ENCODE data around the gene INKA1.
A peak's percentile ranks its signal among the peaks of the same experiment; 100 is the strongest.
"Not testable (repeated sequence)": the region's sequence is repeated elsewhere in the genome, so short reads cannot be mapped to it uniquely, and the experiment has no call there.

Gene INKA1

DNA sequence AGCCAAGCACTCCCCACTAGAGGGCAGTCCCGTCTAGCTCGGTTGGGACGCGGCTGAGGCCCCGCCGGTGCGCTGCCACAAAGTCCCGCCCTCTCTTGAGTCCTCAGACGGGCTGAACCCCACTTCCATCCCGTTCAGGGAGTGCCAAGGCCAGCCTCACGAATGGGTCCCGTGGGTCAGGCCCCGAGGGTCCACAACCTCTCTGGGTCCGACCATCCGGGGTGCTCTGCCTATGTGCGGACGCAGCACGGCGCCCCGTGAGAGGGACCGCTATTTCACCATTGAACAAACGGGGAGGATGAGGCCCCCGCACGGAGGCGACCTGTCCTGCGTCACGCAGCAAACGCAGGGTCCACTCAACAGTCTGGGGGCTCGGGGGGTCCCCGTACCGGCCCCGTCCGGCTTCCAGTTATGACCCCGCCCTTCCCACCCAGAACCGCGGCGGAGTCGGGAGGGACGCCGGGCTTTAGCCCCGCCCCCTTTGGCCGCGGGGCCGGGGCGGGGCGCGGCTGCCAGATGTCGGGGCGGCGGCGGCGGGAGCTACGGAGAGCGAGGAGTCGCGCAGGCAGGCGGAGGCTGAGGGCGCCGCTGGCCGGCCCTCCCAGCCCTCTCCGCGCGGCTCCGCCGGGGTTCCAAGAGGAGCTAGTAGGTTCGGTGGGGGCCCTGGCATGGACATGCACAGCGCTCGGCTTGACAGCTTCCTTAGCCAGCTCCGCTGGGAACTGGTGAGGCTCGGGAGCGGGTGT lies at the start of gene INKA1:
Gene INKA1, plus strand, starts transcription at position 543 of the 746 bp plus-strand sequence. Its CDS starts 132 bp downstream, at position 675.
- peak; percentile 69 to 73 for DNase-seq (ENCODE audit: low read depth in 2 of 2, low spot score in 1 of 2)

- no peak for DNase-seq (ENCODE audit: low read depth in 2 of 2, low spot score in 1 of 2)
These were observed 48.5 kb upstream of the INKA1 start for GRCh38 chr3:49754536-49754935.

DNA sequence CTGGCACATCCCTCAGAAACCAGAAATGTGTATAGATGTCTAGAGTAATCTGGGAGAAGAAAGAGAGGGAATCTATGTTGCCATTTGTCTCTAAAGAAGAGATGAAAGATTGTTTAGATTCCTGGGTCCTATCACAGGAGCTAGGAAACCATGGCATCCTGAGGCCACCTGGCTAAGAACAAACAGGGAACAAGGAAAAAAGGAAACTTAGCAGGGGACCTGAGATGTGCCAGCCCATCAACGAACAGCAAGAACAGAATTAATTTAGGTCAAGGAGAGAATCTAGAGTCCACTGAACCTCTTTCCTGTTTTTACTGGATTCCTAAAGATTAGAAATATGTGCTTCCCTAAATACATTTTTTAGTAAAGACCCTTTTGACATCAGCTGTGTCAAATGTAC lies 47.0 kb upstream of the INKA1 start:
- no peak for DNase-seq (ENCODE audit: low read depth in 2 of 2, low spot score in 1 of 2)

GRCh38 chr3:49757197-49757596 lies 45.9 kb upstream of the INKA1 start:
- no peak for DNase-seq (ENCODE audit: low read depth in 2 of 2, low spot score in 1 of 2)

GRCh38 chr3:49759226-49759625 lies 43.8 kb upstream of the INKA1 start:
- DNase-seq (ENCODE audit: low read depth in 2 of 2, low spot score in 1 of 2), result no peak

- DNase-seq (ENCODE audit: low read depth in 2 of 2, low spot score in 1 of 2), result no peak
These were observed 41.4 kb upstream of the INKA1 start for GRCh38 chr3:49761661-49762060.

DNA sequence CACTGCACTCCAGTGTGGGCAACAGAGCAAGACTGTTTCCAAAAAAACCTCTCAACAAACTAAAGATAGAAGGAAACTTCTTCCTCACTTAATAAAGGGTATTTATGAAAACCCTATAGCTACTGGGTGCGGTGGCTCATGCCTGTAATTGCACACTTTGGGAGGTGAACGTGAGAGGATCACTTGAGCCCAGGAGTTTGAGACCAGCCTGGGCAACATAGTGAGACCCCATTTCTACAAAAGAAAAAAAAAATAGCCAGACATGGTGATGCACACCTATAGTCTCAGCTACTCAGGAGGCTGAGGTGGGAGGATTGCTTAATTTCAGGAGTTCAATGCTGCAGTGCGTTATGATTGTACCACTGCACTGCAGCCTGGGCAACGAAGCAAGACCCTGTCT lies 39.1 kb upstream of the INKA1 start:
- DNase-seq (ENCODE audit: low read depth in 2 of 2, low spot score in 1 of 2), result no peak

DNA sequence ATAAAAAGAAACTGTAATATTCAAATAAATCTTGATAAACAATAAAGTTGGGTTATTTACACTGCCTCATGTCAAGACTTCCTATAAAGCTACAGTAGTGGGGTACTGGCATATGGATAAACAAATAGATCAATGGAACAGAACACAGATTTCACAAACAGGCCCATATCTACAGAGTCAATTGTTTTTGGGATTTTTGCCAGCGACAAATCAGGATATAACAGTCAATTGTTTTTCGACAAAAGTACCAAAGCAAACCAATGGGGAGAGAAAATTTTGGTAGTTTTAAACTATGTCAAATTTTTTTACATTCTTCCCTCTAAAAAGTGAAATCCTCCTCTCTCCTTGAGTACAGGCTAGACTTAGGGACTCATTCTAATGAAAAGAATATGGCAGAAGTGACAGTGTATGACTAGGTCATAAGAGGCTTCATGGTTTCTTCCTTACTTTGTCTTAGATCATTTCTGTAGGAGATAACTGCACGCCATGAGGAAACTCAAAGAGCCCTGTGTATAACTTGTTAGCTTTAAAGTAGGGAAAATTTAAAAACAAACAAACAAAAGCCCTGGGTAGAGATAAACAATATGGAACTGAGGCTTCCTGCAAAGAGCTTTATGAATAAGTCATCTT lies 33.7 kb upstream of the INKA1 start:
- DNase-seq (ENCODE audit: low read depth in 2 of 2, low spot score in 1 of 2), result no peak

DNA sequence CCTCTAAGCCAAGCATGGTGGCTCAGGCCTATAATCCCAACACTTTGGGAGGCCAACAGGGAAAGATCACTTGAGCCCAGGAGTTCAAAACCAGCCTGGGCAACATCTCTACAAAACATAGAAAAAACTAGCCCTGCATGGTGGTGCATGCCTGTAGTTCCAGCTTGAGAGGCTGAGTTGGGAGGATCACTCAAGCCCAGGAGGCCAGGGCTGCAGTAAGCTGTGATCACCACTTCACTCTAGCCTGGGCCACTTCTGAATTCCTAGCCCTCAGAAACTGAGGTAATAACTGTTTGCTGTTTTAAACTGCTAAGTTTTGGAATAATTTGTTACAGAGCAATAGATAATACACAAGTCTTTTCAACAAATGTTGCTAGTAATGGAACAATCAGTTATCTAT lies 33.1 kb upstream of the INKA1 start:
- no peak for DNase-seq (ENCODE audit: low read depth in 2 of 2, low spot score in 1 of 2)

- no peak for DNase-seq (ENCODE audit: low read depth in 2 of 2, low spot score in 1 of 2)
These were observed 31.6 kb upstream of the INKA1 start for GRCh38 chr3:49771340-49771938.

DNA sequence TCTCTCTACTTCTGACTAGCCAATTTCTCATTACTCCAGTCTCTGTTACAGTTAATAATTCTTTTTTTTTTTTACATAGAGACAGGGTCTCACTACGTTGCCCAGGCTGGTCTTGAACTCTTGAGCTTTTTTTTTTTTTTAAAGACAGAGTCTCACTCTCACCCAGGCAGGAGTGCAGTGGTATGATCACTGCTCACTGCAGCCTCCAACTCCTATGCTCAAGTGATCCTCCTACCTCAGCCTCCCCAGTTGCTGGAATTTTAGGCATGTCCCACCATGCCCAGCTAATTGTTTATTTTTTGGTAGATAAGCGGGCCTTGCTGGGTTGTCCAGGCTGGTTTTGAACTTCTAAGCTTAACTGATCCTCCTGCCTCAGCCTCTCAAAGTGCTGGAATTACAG lies 30.4 kb upstream of the INKA1 start:
- no peak for DNase-seq (ENCODE audit: low read depth in 2 of 2, low spot score in 1 of 2)

DNA sequence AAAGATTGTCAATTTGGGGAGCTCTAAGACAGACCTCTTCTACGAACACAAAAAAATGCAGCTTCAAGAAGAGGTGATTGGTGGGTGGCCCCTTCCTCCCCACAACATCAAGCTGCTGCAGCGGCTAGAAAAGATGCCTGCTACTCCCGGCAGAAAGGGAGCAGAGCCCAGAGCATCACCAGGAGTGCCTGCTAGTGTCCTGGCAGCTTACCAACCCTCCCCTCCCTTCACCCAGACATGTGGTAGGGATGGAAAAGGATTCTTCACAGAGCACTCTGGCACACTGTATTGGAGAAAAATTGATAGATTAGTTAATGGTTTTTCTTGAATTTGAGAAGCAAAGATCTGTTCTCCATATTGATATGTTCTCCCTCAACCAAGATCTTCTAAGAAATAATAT lies 27.5 kb upstream of the INKA1 start:
- DNase-seq (ENCODE audit: low read depth in 2 of 2, low spot score in 1 of 2), result no peak

GRCh38 chr3:49776101-49776500 lies 27.0 kb upstream of the INKA1 start:
- not testable (repeated sequence) for DNase-seq (ENCODE audit: low read depth in 2 of 2, low spot score in 1 of 2)

GRCh38 chr3:49779358-49780079 lies 23.5 kb upstream of the INKA1 start:
- DNase-seq (ENCODE audit: low read depth in 2 of 2, low spot score in 1 of 2), result no peak

DNA sequence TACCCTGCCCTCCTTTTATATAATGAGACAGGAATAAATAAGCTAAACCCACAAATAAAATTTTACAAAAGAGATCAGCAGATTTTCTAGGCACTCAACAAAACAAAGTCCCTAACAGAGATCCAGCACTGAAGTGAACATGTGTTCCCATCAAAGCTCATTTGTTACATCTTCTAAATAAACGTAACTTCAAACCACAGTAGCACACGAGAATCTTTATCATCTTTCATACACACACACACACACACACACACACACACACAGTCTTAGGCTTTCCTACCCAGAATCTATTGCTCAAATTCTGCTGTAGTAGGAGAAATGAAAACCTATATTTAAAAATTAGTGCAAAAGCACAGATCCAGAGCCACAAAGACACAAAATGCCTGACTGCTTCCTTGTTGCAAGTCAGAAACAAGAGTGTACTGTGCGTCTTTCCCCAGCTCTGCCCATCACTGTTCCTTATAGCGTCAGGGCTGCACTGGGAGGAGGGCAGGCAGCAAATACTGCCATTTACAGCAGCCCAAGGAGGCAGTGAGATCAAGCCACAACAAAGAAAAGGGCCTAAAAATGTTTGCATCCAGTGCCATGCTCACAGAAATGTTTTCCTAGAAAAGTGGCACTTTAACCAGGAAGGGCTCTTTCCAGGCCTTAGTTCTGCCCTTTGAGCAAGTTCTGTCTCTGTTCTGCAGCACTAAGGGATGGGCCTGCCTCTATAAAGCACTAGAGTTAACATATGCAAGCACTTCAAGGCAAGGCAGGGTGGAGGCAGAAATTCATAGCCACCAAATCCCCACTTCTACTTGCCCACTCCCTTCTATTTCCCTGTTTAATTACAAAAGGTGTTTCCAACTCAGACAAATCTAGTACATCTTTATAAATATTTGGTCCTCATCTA lies 22.7 kb upstream of the INKA1 start:
- DNase-seq (ENCODE audit: low read depth in 2 of 2, low spot score in 1 of 2), result no peak

GRCh38 chr3:49780975-49781365 lies 22.1 kb upstream of the INKA1 start:
- not testable (repeated sequence) for DNase-seq (ENCODE audit: low read depth in 2 of 2, low spot score in 1 of 2)

DNA sequence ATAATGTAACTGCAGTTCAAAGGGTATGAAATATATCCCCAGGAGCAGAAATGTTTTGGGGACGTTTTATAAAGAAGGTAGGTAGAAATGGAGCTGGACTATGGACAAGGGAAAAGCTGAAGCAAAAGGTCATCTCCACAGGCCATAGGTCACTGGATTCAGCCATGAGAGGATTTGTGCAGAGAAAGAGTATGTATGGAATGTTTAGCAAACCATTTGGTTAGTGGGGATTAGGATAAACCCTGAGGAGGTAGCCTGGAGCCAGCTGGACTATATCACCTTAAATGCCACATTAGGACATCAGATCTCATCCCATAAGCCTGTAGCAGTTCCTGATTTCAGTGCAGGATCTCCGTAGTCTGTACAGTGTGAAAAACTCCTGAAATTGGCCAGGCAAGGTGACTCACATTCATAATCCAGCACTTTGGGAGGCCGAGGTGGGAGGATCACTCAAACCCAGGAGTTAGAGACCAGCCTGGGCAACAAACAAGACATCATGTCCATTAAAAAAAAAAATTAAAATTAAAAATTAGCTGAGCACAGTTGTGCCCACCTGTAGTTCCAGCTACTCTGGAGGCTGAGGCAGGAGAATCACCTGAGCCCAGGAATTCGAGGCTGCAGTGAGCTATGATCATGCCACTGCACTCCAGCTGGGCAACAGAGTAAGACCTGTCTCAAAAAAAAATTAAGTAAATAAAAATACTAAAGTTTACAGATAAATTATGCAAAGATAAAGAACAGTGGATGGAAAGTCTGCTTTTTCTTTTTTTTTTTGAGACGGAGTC lies 21.5 kb upstream of the INKA1 start:
- no peak for DNase-seq (ENCODE audit: low read depth in 2 of 2, low spot score in 1 of 2)

DNA sequence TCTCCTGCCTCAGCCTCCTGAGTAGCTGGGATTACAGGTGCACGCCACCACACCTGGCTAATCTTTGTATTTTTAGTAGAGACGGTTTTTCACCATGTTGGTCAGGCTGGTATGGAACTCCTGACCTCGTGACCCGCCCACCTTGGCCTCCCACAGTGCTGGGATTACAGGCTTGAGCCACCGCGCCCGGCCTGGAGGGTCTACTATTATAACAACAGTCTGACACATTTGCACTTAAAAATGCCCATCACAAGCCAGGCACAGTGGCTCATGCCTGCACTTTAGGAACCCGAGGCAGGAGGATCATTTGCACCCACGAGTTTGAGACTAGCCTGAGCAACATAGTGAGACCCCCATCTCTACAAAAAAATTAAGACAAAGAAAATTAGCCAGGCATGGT lies 20.8 kb upstream of the INKA1 start:
- not testable (repeated sequence) for DNase-seq (ENCODE audit: low read depth in 2 of 2, low spot score in 1 of 2)

GRCh38 chr3:49785565-49786356 lies 17.3 kb upstream of the INKA1 start:
- DNase-seq (ENCODE audit: low read depth in 2 of 2, low spot score in 1 of 2), result no peak
